Measurements from ENCODE around the gene CNPY1.

Gene CNPY1

GRCh38 chr7:155486783-155487508 lies 59.4 kb downstream of the CNPY1 start:
- no peak for DNase-seq

- DNase-seq: no peak
Observed at GRCh38 chr7:155484483-155485399, 61.6 kb downstream of the CNPY1 start.

GRCh38 chr7:155483868-155484325 lies 62.5 kb downstream of the CNPY1 start:
- no peak for DNase-seq

- DNase-seq: no peak
Observed at GRCh38 chr7:155483245-155483644, 63.1 kb downstream of the CNPY1 start.

GRCh38 chr7:155482511-155483183 lies 63.7 kb downstream of the CNPY1 start:
- no peak for DNase-seq

- DNase-seq: no peak
Observed at GRCh38 chr7:155481764-155482163, 64.6 kb downstream of the CNPY1 start.

- no peak for DNase-seq
Observed at GRCh38 chr7:155477476-155477875, 68.9 kb downstream of the CNPY1 start.

- DNase-seq: no peak
Observed at GRCh38 chr7:155471718-155472117, 74.6 kb downstream of the CNPY1 start.

GRCh38 chr7:155470686-155471638 lies 75.4 kb downstream of the CNPY1 start:
- no peak for DNase-seq

- DNase-seq: no peak
Observed at GRCh38 chr7:155470186-155470487, 76.2 kb downstream of the CNPY1 start.

- no peak for DNase-seq
Observed at GRCh38 chr7:155469311-155470185, 76.8 kb downstream of the CNPY1 start.

- DNase-seq: no peak
Observed at GRCh38 chr7:155468785-155469148, 77.6 kb downstream of the CNPY1 start.

- peak; percentile 36 for DNase-seq
Observed at GRCh38 chr7:155467846-155468784, 78.2 kb downstream of the CNPY1 start.

GRCh38 chr7:155466814-155467733 lies 79.3 kb downstream of the CNPY1 start:
- DNase-seq: peak; percentile 78

GRCh38 chr7:155466142-155466813 lies 80.1 kb downstream of the CNPY1 start:
- DNase-seq: no peak

- no peak for DNase-seq
Observed at GRCh38 chr7:155465761-155466141, 80.6 kb downstream of the CNPY1 start.

GRCh38 chr7:155464948-155465739 lies 81.2 kb downstream of the CNPY1 start:
- DNase-seq: no peak

- DNase-seq: no peak
Observed at GRCh38 chr7:155464183-155464582, 82.2 kb downstream of the CNPY1 start.

All from NCI-H69 (cell line).